ENCODE data around the gene MYLK3.

MYLK3 gene

GRCh38 chr16:46745617-46746016, 2.5 kb downstream of the MYLK3 start:
- H3K4me1 Mint-ChIP-seq (ENCODE audit: low read depth): peaks cover 5% of the 10 kb centered on the region
- H3K27ac Mint-ChIP-seq: no peak overlapping the region
- no peak overlapping the region for H3K4me3 Mint-ChIP-seq
- H3K27me3 Mint-ChIP-seq (ENCODE audit: low read depth): no peaks in the 10 kb centered on the region
- H3K9me3 Mint-ChIP-seq: no peaks in the 10 kb centered on the region
- no peaks in the 10 kb centered on the region for H3K36me3 Mint-ChIP-seq (ENCODE audit: low read depth)

- no peaks in the 10 kb centered on the region for H3K9me3 Mint-ChIP-seq
- peaks cover 7% of the 10 kb centered on the region for H3K4me1 Mint-ChIP-seq (ENCODE audit: low read depth)
- no peaks in the 10 kb centered on the region for H3K36me3 Mint-ChIP-seq (ENCODE audit: low read depth)
- H3K27me3 Mint-ChIP-seq (ENCODE audit: low read depth): no peaks in the 10 kb centered on the region
- no peak overlapping the region for H3K27ac Mint-ChIP-seq
- peak overlapping the region; percentile 46 for H3K4me3 Mint-ChIP-seq
Observed at GRCh38 chr16:46743232-46743719, 4.9 kb downstream of the MYLK3 start.

DNA sequence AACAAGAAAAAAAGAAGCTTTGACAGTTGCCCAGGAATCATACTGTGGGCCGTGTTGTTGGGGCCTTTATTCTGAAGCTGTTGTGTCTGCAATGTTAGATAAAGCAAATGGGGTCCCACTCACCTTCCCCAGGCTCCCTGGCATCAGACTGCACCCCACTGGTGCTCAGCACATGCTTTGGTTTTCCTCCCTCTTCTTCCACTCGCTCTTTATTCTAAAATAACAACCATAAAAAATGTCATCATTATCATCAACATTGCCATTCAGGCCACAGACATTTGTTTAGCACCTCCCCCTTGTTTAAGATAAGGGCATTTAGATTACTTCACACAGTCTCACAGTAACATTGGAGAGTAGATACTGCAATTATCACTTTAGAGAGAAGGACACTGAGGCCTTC, 8.2 kb downstream of the MYLK3 start:
- Mint-ChIP-seq H3K27ac (no peak overlapping the region), H3K9me3 (no peaks in the 10 kb centered on the region), H3K36me3 (ENCODE audit: low read depth) (no peaks in the 10 kb centered on the region), H3K4me3 (no peak overlapping the region), H3K27me3 (ENCODE audit: low read depth) (no peaks in the 10 kb centered on the region), H3K4me1 (ENCODE audit: low read depth) (peaks cover 7% of the 10 kb centered on the region)

DNA sequence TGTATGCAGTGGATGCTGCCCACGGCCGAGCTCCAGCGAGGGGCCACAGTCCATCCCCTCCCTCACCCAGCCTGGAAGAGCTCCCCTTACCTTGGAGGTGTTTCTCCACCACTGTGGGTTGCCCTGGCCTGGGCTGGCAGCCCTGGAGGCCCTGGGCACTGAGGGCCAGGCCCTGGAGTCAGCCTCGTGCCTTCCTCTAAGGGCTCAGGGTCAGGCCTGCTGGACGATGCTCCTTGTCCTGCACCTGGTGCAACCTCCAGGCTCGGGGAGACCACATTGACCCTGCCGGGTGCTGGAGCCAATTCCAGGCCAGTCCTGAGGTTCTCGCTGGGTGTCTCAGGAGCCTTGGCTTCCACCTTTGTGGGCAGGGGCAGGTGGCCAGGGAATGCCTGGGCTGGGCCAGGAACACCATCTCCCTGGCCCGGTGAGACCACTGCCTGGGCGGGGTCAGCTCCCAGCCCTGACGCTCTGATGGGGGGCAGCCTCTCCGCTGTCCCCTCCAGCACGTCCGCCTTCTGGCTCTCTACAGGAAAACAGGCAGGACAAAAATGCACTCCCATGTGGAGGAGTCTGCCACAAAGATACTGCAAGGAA, 10.4 kb downstream of the MYLK3 start:
- H3K36me3 Mint-ChIP-seq (ENCODE audit: low read depth): no peaks in the 10 kb centered on the region
- H3K27ac Mint-ChIP-seq: no peak overlapping the region
- no peaks in the 10 kb centered on the region for H3K27me3 Mint-ChIP-seq (ENCODE audit: low read depth)
- H3K4me3 Mint-ChIP-seq: no peak overlapping the region
- H3K4me1 Mint-ChIP-seq (ENCODE audit: low read depth): peaks cover 2% of the 10 kb centered on the region
- H3K9me3 Mint-ChIP-seq: no peaks in the 10 kb centered on the region

DNA sequence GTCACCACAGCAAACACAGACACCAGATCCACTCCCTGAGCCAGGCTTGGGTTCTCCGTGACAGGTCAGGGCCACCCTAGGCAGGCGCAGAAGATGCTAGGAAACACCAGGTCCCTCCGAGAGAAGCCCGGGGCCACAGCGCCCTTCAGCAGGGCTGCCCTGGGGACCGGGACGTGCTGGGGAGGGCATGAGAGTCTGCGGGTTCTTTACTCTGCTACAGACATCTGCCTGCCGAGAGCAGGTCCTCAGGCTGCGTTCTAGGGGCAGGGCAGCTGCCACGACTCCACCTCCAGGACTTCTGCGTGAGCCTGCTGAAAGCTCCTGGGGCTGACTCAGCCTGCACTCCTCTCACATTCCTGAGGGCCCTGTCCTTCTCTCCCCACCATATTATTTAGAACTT, 11.4 kb downstream of the MYLK3 start:
- H3K27me3 Mint-ChIP-seq (ENCODE audit: low read depth): no peaks in the 10 kb centered on the region

DNA sequence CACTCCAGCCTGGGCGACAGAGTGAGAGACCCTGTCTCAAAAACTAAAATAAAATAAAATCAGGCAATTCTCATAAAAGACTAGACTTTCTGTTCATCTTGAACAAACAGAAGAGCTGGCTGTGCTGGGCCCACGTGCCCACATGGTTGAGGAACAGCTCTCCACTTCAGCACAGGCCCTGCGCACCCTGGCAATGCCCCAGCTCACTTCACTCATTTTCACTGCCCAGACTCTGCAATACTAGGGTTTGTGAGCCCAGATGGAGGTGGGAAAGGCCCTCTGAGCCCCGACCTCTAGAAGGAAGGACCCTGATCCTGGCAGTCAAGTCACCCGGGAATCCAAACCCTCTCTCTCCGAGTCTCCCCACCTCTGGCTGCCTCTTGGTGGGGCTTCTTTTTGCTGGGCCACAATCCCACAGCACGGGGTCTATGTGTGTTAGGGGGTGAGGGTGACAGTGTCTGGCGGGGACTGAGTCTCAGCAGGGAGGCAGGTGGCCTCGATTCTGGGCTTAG, 14.8 kb downstream of the MYLK3 start:
- H3K27me3 Mint-ChIP-seq (ENCODE audit: low read depth): no peaks in the 10 kb centered on the region
- H3K4me3 Mint-ChIP-seq: no peak overlapping the region
- H3K9me3 Mint-ChIP-seq: no peaks in the 10 kb centered on the region
- H3K4me1 Mint-ChIP-seq (ENCODE audit: low read depth): no peaks in the 10 kb centered on the region
- no peak overlapping the region for H3K27ac Mint-ChIP-seq
- no peaks in the 10 kb centered on the region for H3K36me3 Mint-ChIP-seq (ENCODE audit: low read depth)

More for the DNA sequence above, 11.4 kb downstream of the MYLK3 start:
- Mint-ChIP-seq H3K27ac (no peak overlapping the region), H3K9me3 (no peaks in the 10 kb centered on the region), H3K4me3 (no peak overlapping the region), H3K4me1 (ENCODE audit: low read depth) (peaks cover 2% of the 10 kb centered on the region), H3K36me3 (ENCODE audit: low read depth) (no peaks in the 10 kb centered on the region)

GRCh38 chr16:46732561-46732960, 15.6 kb downstream of the MYLK3 start:
- Mint-ChIP-seq H3K9me3 (no peaks in the 10 kb centered on the region), H3K4me3 (no peak overlapping the region), H3K36me3 (ENCODE audit: low read depth) (no peaks in the 10 kb centered on the region), H3K27me3 (ENCODE audit: low read depth) (no peaks in the 10 kb centered on the region), H3K4me1 (ENCODE audit: low read depth) (no peaks in the 10 kb centered on the region), H3K27ac (no peak overlapping the region)

DNA sequence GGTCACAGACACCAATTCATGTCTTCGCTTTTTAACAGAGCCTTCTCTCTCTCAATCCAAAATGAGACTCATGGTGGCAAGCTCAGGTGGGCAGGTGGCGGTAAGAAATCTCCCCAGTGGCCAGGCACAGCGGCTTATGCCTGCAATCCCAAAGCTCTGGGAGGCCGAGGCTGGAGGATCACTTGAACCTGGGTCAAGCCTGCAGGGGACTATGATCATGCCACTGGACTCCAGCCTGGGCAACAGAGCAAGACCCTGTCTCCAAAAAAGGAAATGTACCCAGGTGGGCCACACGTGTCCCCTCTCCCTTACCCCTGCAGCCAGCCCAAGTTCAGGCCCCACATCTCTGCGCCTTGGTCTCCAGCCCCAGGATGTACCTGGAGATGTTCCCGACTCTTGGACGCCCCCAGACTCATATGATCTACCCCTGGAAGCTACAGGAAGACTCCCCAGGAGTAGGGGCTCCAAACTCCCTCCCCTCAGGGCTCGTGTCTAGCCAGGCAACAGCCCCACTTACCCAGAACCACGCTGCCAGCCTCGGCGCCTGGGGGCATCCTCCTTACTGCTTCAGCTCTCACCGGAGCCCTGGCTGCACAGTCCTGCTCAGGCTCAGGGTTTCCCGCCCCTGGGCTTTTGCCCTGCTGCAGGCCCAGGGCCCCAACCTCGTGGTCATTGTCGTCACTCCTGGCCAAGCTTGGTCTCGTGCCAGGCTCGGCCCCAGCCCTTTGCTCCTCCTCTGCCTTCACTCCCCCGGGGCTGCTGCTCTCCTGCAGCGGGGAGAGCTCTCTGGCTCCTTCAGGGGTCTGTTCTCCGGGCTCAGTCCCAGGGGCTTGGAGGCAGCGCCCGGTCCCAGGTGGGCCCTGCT, 16.2 kb downstream of the MYLK3 start:
- H3K36me3 Mint-ChIP-seq (ENCODE audit: low read depth): no peaks in the 10 kb centered on the region
- H3K4me3 Mint-ChIP-seq: no peak overlapping the region
- H3K4me1 Mint-ChIP-seq (ENCODE audit: low read depth): no peaks in the 10 kb centered on the region
- no peaks in the 10 kb centered on the region for H3K27me3 Mint-ChIP-seq (ENCODE audit: low read depth)
- no peak overlapping the region for H3K27ac Mint-ChIP-seq
- H3K9me3 Mint-ChIP-seq: no peaks in the 10 kb centered on the region

GRCh38 chr16:46730801-46731690, 17.1 kb downstream of the MYLK3 start:
- no peaks in the 10 kb centered on the region for H3K27me3 Mint-ChIP-seq (ENCODE audit: low read depth)

DNA sequence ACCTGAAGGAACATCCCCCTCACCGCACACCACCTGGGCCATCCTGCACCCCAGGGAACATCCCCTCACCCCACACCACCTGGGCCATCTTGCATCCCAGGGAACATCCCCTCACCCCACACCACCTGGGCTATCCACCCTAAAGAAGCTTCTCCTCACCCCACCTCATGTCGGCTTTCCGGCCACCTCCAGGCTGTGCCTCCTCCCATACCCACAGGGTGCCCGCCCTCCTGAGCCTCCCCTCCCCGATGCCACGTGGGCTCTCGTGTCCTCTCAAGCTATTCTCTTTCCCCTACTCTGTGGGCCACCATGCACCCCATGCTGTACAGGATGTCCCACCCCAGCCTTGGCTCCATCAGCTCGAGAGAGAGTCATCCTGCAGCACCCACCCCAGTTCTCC, 18.0 kb downstream of the MYLK3 start:
- H3K36me3 Mint-ChIP-seq (ENCODE audit: low read depth): no peaks in the 10 kb centered on the region
- H3K4me1 Mint-ChIP-seq (ENCODE audit: low read depth): peaks cover 1% of the 10 kb centered on the region
- H3K4me3 Mint-ChIP-seq: no peak overlapping the region
- H3K9me3 Mint-ChIP-seq: peaks cover 6% of the 10 kb centered on the region
- no peaks in the 10 kb centered on the region for H3K27me3 Mint-ChIP-seq (ENCODE audit: low read depth)
- no peak overlapping the region for H3K27ac Mint-ChIP-seq

More at GRCh38 chr16:46730801-46731690, 17.1 kb downstream of the MYLK3 start:
- peaks cover 1% of the 10 kb centered on the region for H3K4me1 Mint-ChIP-seq (ENCODE audit: low read depth)
- H3K36me3 Mint-ChIP-seq (ENCODE audit: low read depth): no peaks in the 10 kb centered on the region
- no peak overlapping the region for H3K4me3 Mint-ChIP-seq
- no peak overlapping the region for H3K27ac Mint-ChIP-seq
- H3K9me3 Mint-ChIP-seq: peaks cover under 1% of the 10 kb centered on the region

DNA sequence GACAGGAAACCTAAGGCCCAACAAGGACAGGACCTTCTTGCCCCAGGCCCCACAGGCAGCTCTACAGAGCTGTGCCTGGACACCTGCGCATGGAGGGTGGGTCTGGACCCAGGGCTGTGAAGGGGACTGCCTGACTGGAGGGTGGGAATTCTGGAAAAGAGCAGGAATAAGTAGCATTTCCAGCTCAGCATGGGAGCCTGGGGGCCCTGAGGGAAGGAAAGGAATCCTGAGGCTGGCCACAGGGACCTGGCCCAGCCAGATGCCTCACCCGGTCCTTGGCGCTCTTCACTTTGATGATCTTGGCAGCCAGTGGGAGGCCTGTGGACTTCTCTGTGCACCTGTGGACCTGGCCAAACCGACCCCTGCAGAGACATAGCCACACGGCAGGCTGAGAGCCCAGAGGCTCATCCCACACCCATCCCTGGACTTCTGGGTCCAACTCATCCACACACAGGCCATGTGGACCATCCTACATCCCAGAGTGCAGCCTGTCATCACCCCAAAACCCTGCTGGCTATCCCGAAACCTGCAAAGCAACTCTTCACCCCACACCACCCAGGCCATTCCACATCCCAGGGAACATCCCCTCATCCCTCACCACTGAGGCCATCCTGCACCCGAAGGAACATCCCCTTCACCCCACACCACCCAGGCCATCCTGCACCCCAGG, 18.7 kb downstream of the MYLK3 start:
- Mint-ChIP-seq H3K4me3 (no peak overlapping the region), H3K27me3 (ENCODE audit: low read depth) (no peaks in the 10 kb centered on the region), H3K9me3 (peaks cover 6% of the 10 kb centered on the region), H3K27ac (no peak overlapping the region), H3K36me3 (ENCODE audit: low read depth) (no peaks in the 10 kb centered on the region), H3K4me1 (ENCODE audit: low read depth) (peaks cover 1% of the 10 kb centered on the region)

DNA sequence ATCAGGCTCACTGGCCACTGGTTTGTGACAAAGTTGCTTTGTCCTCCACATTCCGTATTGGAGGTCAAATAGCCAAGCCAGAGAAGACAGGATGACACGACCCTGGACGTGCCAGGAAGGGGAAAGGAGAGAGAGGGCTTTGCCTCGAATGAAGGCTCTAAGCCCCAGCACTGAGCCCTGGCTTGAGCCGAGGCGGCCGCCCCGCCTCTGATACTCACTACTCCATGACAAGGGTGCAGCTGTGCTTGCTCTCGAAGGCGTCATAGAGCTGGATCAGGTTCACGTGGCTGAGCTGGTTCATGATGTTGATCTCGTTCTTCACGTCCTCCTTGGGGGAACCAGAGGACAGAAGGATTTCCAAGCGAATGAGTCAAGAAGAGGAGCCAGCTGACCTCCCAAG, 19.3 kb downstream of the MYLK3 start:
- H3K27ac Mint-ChIP-seq: no peak overlapping the region
- no peaks in the 10 kb centered on the region for H3K27me3 Mint-ChIP-seq (ENCODE audit: low read depth)
- H3K36me3 Mint-ChIP-seq (ENCODE audit: low read depth): no peaks in the 10 kb centered on the region
- H3K9me3 Mint-ChIP-seq: peaks cover 6% of the 10 kb centered on the region
- peaks cover 1% of the 10 kb centered on the region for H3K4me1 Mint-ChIP-seq (ENCODE audit: low read depth)
- no peak overlapping the region for H3K4me3 Mint-ChIP-seq

- no peaks in the 10 kb centered on the region for H3K27me3 Mint-ChIP-seq (ENCODE audit: low read depth)
- no peaks in the 10 kb centered on the region for H3K36me3 Mint-ChIP-seq (ENCODE audit: low read depth)
- H3K4me1 Mint-ChIP-seq (ENCODE audit: low read depth): peaks cover 1% of the 10 kb centered on the region
- H3K27ac Mint-ChIP-seq: no peak overlapping the region
- no peak overlapping the region for H3K4me3 Mint-ChIP-seq
- peaks cover 6% of the 10 kb centered on the region for H3K9me3 Mint-ChIP-seq
Observed at GRCh38 chr16:46727630-46728029, 20.5 kb downstream of the MYLK3 start.

GRCh38 chr16:46727184-46727583, 21.0 kb downstream of the MYLK3 start:
- H3K36me3 Mint-ChIP-seq (ENCODE audit: low read depth): no peaks in the 10 kb centered on the region
- no peak overlapping the region for H3K4me3 Mint-ChIP-seq
- peaks cover 6% of the 10 kb centered on the region for H3K9me3 Mint-ChIP-seq
- H3K27ac Mint-ChIP-seq: no peak overlapping the region
- no peaks in the 10 kb centered on the region for H3K27me3 Mint-ChIP-seq (ENCODE audit: low read depth)
- peaks cover 1% of the 10 kb centered on the region for H3K4me1 Mint-ChIP-seq (ENCODE audit: low read depth)

Data from T-helper 1 cell treated with Interleukin-12 subunit alpha and Interleukin-12 subunit beta and Interleukin-4 antibody, amounts not matched to agents 30 μg/mL and 1 μg/mL, for 36 hours (primary cell).